ENCODE data around the gene PCP4.

PCP4 gene

DNA sequence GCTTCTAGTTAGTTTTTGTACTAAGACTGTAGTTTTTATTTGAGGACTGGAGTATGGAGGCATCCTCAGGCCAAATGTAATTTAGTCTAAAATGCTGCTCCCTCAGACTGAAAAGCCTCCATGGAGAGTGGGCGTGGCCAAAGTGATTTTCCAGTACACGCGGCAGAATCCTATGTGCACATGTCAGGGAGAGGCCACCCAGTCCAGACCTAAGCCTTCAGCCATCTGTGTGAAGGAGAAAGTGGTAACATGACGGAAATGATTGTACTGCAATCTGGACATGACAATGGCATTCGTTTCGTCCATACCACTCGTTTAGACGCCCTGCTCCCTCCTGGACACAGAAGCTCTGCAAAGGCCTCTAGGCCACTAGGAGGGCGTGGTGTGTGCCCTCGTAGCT, 56.2 kb downstream of the PCP4 start:
- no peak overlapping the region for H3K4me3 ChIP-seq (ENCODE audit: extremely low read depth, insufficient read depth, low read length, poor library complexity, severe bottlenecking)
- no peaks in the 10 kb centered on the region for H3K36me3 ChIP-seq (ENCODE audit: control insufficient read depth, insufficient read depth, low read length)
- no peaks in the 10 kb centered on the region for H3K9me3 ChIP-seq (ENCODE audit: control insufficient read depth, low read length)
- no peak overlapping the region for H3K27ac ChIP-seq (ENCODE audit: low read depth, low read length, severe bottlenecking)
- WGBS, 2 experiments (ENCODE audit: insufficient coverage in 2 of 2), result 90 to 93% methylated on average over 7 to 10 of the region's 10 CpGs
- no peaks in the 10 kb centered on the region for H3K4me1 ChIP-seq (ENCODE audit: control insufficient read depth, insufficient read depth, low read length, poor library complexity, severe bottlenecking)

DNA sequence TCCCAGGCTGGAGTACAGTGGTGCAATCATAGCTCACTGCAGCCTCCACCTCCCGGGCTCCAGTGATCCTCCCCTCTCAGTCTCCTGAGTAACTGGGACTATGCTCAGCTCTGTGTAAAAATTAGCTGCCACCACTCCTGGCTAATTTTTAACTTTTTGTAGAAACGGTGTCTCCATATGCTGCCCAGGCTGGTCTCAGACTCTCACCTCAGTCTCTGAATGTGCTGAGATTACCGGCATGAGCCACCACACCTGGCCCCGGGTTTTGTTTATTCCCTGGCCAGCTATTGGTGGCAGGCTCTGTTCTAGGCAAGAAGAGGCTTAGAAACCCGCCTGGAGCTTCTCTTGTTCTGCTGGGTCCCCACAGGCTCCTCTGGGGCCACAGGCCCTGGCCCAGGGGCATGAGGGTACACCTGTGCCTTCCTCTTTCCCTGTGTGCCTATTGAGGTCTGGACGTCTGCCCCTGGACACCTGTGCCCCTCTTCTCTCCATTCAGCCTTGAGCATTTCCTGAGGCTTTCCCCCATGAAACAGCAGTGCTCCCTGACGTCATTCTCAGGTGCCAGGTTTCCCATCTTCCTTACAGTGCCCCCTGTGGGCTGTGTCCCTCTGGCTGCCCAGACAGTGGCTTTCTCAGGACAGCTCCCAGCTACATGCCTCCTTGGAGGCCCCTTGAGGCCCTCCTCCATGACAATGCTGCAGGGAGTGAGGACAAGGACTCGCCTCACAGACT, 57.5 kb downstream of the PCP4 start:
- H3K27ac ChIP-seq (ENCODE audit: low read depth, low read length, severe bottlenecking), result no peak overlapping the region
- no peaks in the 10 kb centered on the region for H3K36me3 ChIP-seq (ENCODE audit: control insufficient read depth, insufficient read depth, low read length)
- no peak overlapping the region for H3K4me3 ChIP-seq (ENCODE audit: extremely low read depth, insufficient read depth, low read length, poor library complexity, severe bottlenecking)
- H3K4me1 ChIP-seq (ENCODE audit: control insufficient read depth, insufficient read depth, low read length, poor library complexity, severe bottlenecking), result no peaks in the 10 kb centered on the region
- 80 to 92% methylated on average over 8 of the region's 8 CpGs for WGBS, 2 experiments (ENCODE audit: insufficient coverage in 2 of 2)
- no peaks in the 10 kb centered on the region for H3K9me3 ChIP-seq (ENCODE audit: control insufficient read depth, low read length)

DNA sequence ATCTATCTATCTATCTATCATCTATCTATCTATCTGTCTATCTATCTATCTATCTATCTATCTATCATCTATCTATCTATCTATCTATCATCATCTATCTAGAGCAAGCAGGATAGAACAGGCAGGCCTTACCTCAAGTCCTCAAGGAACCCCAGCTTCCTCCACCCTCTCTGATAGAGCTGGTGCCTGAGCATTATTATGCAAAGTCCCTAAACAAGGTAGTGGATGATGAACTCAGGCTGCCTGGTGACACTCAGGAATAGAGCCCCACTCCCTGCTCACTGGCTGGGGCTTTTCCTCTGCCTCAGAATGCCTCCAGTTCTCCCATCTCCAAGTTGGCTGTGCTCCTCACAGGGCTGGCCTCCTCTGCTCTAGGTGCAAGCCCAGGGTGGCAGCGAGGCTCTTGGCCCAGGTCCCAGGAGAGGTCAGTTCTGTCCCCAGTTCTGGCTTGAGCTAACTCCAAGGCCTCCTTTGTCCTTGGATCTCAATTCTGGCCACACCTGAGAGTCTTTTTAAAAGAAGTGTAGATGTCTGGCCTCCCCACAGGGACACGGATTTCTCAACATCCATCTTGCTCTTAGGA, 60.2 kb downstream of the PCP4 start:
- H3K36me3 ChIP-seq (ENCODE audit: control insufficient read depth, insufficient read depth, low read length), result no peaks in the 10 kb centered on the region
- 100% methylated on average over 1 of the region's 2 CpGs; no CpG with 5 or more reads in 1 of the 2 experiments for WGBS, 2 experiments (ENCODE audit: insufficient coverage in 2 of 2)
- H3K4me3 ChIP-seq (ENCODE audit: extremely low read depth, insufficient read depth, low read length, poor library complexity, severe bottlenecking), result no peak overlapping the region
- no peaks in the 10 kb centered on the region for H3K9me3 ChIP-seq (ENCODE audit: control insufficient read depth, low read length)
- no peaks in the 10 kb centered on the region for H3K4me1 ChIP-seq (ENCODE audit: control insufficient read depth, insufficient read depth, low read length, poor library complexity, severe bottlenecking)
- no peak overlapping the region for H3K27ac ChIP-seq (ENCODE audit: low read depth, low read length, severe bottlenecking)

DNA sequence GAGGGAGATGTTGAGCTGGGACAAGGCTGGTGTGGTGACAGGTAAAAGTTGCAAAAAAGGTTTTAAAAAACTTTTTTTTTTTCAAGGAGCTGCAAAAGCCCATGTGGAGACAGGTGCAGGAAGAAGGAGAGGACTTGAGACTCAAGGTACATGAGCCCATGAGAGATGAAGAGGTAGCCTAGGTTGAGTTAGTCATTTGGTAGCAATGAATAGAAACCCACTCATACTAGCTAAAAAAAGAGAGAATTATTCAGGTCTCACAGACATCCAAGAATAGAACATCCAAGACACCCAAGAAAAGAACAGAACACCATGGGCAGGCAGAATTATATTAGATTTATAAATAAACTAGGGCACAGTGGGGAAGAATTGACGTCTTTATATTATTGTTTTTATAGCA, 65.1 kb downstream of the PCP4 start:
- H3K9me3 ChIP-seq (ENCODE audit: control insufficient read depth, low read length), result no peaks in the 10 kb centered on the region
- 100% methylated on average over 1 of the region's 1 CpG; no CpG with 5 or more reads in 1 of the 2 experiments for WGBS, 2 experiments (ENCODE audit: insufficient coverage in 2 of 2)
- H3K4me1 ChIP-seq (ENCODE audit: control insufficient read depth, insufficient read depth, low read length, poor library complexity, severe bottlenecking), result no peaks in the 10 kb centered on the region
- H3K27ac ChIP-seq (ENCODE audit: low read depth, low read length, severe bottlenecking), result no peak overlapping the region
- H3K36me3 ChIP-seq (ENCODE audit: control insufficient read depth, insufficient read depth, low read length), result no peaks in the 10 kb centered on the region
- H3K4me3 ChIP-seq (ENCODE audit: extremely low read depth, insufficient read depth, low read length, poor library complexity, severe bottlenecking), result no peak overlapping the region

DNA sequence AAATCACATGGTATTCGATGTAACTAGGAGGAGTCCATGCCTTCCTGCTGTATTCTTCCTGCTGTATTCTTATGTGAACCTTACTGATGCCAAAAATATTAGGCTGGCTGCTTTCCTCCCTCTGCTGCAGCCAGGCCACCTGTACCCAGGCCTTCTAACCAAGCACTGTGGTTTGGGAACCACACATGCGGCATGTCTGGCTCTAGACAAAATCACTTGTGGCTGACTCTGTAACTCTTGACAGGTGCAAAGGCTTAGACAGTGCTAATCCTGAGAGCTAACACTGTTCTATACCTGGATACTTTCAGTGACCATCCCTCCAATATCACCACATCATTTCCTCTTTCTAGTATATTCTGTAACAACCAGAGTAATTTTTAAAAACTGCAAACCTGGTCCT, 67.7 kb downstream of the PCP4 start:
- no peaks in the 10 kb centered on the region for H3K9me3 ChIP-seq (ENCODE audit: control insufficient read depth, low read length)
- no peaks in the 10 kb centered on the region for H3K36me3 ChIP-seq (ENCODE audit: control insufficient read depth, insufficient read depth, low read length)
- no peak overlapping the region for H3K27ac ChIP-seq (ENCODE audit: low read depth, low read length, severe bottlenecking)
- no peaks in the 10 kb centered on the region for H3K4me1 ChIP-seq (ENCODE audit: control insufficient read depth, insufficient read depth, low read length, poor library complexity, severe bottlenecking)
- no peak overlapping the region for H3K4me3 ChIP-seq (ENCODE audit: extremely low read depth, insufficient read depth, low read length, poor library complexity, severe bottlenecking)
- WGBS, 2 experiments (ENCODE audit: insufficient coverage in 2 of 2), result 89 to 92% methylated on average over 2 of the region's 2 CpGs

DNA sequence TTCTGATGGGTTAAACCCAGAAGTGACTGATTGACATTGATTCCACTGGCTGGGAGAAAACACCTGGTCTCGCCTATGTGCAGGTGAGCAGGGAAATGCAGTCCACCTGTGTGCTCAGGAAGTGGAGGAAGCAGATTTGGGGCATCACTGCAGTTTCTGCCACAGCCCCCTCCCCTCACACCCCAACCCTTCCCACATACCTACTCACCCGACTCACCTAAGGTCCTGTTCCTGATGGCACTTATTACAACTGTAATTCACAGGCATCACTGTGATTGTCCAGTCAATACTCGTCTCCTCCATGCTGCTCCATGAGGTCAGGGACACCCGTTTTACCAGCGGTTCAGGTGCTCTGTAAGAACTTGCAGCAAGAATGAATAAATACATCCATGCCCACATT, 68.5 kb downstream of the PCP4 start:
- no peak overlapping the region for H3K27ac ChIP-seq (ENCODE audit: low read depth, low read length, severe bottlenecking)
- H3K9me3 ChIP-seq (ENCODE audit: control insufficient read depth, low read length), result no peaks in the 10 kb centered on the region
- H3K4me1 ChIP-seq (ENCODE audit: control insufficient read depth, insufficient read depth, low read length, poor library complexity, severe bottlenecking), result no peaks in the 10 kb centered on the region
- H3K36me3 ChIP-seq (ENCODE audit: control insufficient read depth, insufficient read depth, low read length), result no peaks in the 10 kb centered on the region
- no peak overlapping the region for H3K4me3 ChIP-seq (ENCODE audit: extremely low read depth, insufficient read depth, low read length, poor library complexity, severe bottlenecking)
- 85 to 89% methylated on average over 2 to 4 of the region's 5 CpGs for WGBS, 2 experiments (ENCODE audit: insufficient coverage in 2 of 2)

DNA sequence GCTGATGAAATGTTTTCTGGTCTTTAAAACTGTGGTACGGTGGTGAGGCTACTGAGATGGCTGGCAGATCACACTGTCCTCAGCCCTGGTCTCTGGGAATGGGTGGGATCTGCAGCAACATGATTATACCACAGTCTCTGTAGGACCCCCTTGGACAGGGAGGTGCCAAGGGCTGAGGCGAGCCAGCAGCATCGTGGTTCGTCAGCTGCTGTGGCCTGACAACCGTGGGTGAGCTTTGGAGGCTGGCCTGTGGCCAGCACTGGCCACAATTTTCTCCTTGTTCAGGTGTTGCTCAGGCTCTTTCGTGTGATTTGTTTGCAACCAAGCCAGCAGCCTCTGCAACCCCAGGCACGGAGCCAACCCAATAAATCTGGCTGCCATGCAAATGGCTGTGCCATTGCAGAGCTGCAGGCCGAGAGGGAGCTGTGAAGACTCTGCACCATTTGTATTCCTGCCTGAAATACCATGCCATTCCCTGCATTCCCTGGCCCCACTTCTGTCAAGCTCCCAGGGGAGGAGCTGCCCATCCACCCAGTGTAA, 70.9 kb downstream of the PCP4 start:
- Histone ChIP-seq H3K4me3 (ENCODE audit: extremely low read depth, insufficient read depth, low read length, poor library complexity, severe bottlenecking) (no peak overlapping the region), H3K9me3 (ENCODE audit: control insufficient read depth, low read length) (no peaks in the 10 kb centered on the region), H3K36me3 (ENCODE audit: control insufficient read depth, insufficient read depth, low read length) (no peaks in the 10 kb centered on the region), H3K27ac (ENCODE audit: low read depth, low read length, severe bottlenecking) (no peak overlapping the region), H3K4me1 (ENCODE audit: control insufficient read depth, insufficient read depth, low read length, poor library complexity, severe bottlenecking) (no peaks in the 10 kb centered on the region)
- WGBS, 2 experiments (ENCODE audit: insufficient coverage in 2 of 2), result 88 to 100% methylated on average over 8 of the region's 8 CpGs

DNA sequence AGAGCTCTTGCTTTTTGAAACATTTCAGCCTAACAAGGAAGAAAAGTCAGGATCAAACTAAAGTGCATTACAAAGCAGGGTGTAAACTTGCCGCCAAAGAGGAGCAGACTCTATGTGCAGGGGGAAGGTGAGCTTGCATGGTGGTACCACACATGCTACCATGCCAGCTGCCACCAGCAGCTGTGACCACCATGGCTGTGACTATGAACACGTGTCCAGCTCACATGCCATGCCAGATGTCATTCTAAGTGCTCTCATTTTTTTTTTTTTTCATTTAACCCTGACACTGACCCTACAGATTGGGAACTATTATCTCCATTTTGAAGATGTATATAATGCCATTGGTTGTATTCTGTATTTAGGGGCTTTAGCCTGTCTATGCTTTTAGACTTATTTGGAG, 79.0 kb downstream of the PCP4 start:
- Histone ChIP-seq H3K9me3 (ENCODE audit: control insufficient read depth, low read length) (no peaks in the 10 kb centered on the region), H3K4me3 (ENCODE audit: extremely low read depth, insufficient read depth, low read length, poor library complexity, severe bottlenecking) (no peak overlapping the region), H3K27ac (ENCODE audit: low read depth, low read length, severe bottlenecking) (no peak overlapping the region), H3K4me1 (ENCODE audit: control insufficient read depth, insufficient read depth, low read length, poor library complexity, severe bottlenecking) (no peaks in the 10 kb centered on the region), H3K36me3 (ENCODE audit: control insufficient read depth, insufficient read depth, low read length) (no peaks in the 10 kb centered on the region)
- 40 to 69% methylated on average over 1 to 2 of the region's 2 CpGs for WGBS, 2 experiments (ENCODE audit: insufficient coverage in 2 of 2)

DNA sequence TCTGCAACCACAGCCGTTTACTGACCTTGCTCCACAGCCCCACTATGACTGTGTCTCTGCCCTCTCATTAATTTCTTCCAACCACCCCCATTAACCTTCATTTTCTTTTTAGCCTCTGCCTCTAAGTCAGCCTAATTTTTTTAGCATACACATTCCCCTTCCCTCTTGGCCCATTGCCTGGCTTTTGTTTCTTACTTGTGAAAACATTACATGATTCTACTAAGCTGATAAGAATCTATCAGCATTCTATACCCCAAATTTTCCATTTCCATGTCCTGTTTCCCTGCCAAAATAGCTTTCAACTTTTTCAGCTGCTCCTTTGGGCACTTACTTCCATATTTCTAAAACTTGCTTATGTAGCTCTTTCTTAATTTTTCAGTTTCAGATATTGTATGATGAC, 79.8 kb downstream of the PCP4 start:
- no peak overlapping the region for H3K27ac ChIP-seq (ENCODE audit: low read depth, low read length, severe bottlenecking)
- no peak overlapping the region for H3K4me3 ChIP-seq (ENCODE audit: extremely low read depth, insufficient read depth, low read length, poor library complexity, severe bottlenecking)
- H3K4me1 ChIP-seq (ENCODE audit: control insufficient read depth, insufficient read depth, low read length, poor library complexity, severe bottlenecking), result no peaks in the 10 kb centered on the region
- H3K36me3 ChIP-seq (ENCODE audit: control insufficient read depth, insufficient read depth, low read length), result no peaks in the 10 kb centered on the region
- 77 to 100% methylated on average over 1 of the region's 1 CpG for WGBS, 2 experiments (ENCODE audit: insufficient coverage in 2 of 2)
- H3K9me3 ChIP-seq (ENCODE audit: control insufficient read depth, low read length), result no peaks in the 10 kb centered on the region

DNA sequence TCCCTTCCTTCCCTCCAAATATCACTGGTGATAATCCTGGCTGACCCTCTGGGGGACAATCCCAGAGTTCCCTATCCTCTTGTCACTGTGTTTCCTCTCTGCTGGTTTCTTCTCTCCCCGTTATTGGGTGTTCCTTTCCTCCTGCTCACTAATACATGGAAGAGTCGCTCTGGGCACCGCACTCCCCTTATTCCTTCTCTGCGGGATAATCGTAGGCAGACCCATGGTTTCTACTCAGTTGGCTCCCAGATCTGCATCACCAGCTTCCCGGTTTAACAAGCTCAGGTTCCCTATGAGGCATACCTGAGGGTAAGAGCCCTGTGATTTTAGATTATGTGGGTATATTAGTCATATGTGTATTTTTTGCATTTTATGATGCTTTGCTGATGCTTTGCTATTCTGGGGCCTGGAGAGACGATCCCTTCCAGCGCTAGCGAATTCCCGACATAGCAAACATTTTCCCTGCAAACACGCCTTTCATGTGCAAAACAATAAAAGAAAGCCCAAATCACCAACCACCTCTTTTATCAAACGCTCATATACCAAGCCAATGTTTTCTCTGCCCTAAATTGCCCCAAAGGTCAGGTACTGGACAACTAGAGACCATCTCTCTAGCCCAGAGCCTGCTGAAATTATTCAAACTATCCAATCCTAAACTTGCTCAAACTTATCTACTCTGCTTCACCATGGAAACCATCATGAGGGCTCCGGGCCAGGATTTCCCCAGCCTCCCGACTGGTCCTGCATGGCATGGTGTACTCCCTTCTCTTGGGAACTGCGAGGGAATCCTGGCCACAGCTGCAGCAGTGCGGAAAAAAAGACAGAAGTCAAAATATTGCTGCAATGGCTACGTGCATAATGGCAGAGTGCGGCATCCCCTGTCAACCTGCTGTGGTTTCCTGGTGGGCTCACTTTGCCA, 84.2 kb downstream of the PCP4 start:
- WGBS, 2 experiments (ENCODE audit: insufficient coverage in 2 of 2), result 70 to 73% methylated on average over 15 to 17 of the region's 18 CpGs
- Histone ChIP-seq H3K36me3 (ENCODE audit: control insufficient read depth, insufficient read depth, low read length) (no peaks in the 10 kb centered on the region), H3K27ac (ENCODE audit: low read depth, low read length, severe bottlenecking) (no peak overlapping the region), H3K4me1 (ENCODE audit: control insufficient read depth, insufficient read depth, low read length, poor library complexity, severe bottlenecking) (no peaks in the 10 kb centered on the region), H3K9me3 (ENCODE audit: control insufficient read depth, low read length) (no peaks in the 10 kb centered on the region), H3K4me3 (ENCODE audit: extremely low read depth, insufficient read depth, low read length, poor library complexity, severe bottlenecking) (no peak overlapping the region)

Data from mesodermal cell (in vitro differentiated cells).